Esophagus muscularis mucosa (tissue), 4 donors: ENCODE data around the gene HELZ. TPM values are rescaled to one million over a fixed set of nuclear protein-coding genes. Genes with fewer than 3 reads are reported as not detected.

Experiments
- DNase-seq: peaks from one replicate; pipeline ENCODE4 v3.0.0-alpha.2; 2017; ENCODE audit errors: extremely low spot score
- H3K27ac ChIP-seq, 4 donors: fragments of 200-600 bp; sonication (generic); replicated peaks in 1 of 4; 1 replicate in 3 of 4; 2 replicates in 1 of 4; pipeline ENCODE4 v1.5.1; 2016 to 2019; ENCODE audit warnings: mild to moderate bottlenecking in 1 of 4
- H3K27me3 ChIP-seq, 4 donors: fragments of 200-600 bp; sonication (generic); one replicate each; pipeline versions ENCODE4 v1.5.1 to v1.6.0; 2016 to 2019
- H3K36me3 ChIP-seq, 4 donors: fragments of 200-600 bp; sonication (generic); one replicate each; pipeline ENCODE4 v1.5.1; 2016 to 2019
- H3K4me1 ChIP-seq, 4 donors: fragments of 200-600 bp; sonication (generic); one replicate each; pipeline ENCODE4 v1.5.1; 2016 to 2019
- H3K4me3 ChIP-seq, 4 donors: fragments of 200-600 bp; sonication (generic); 1 replicate in 2 of 4; 2 replicates in 2 of 4; pipeline ENCODE4 v1.5.1; 2016 to 2019; ENCODE audit warnings: mild to moderate bottlenecking in 4 of 4, moderate library complexity in 1 of 4
- H3K9me3 ChIP-seq, 4 donors: fragments of 200-600 bp; sonication (generic); 1 replicate in 3 of 4; 2 replicates in 1 of 4; pipeline ENCODE4 v1.5.1; 2016 to 2019
- EP300 ChIP-seq: sonication (generic); formaldehyde crosslinking; IDR thresholded peaks from one replicate; pipeline ENCODE4 v1.6.1; 2017; ENCODE audit warnings: antibody characterized with exemption
- POLR2A ChIP-seq: fragments of 450-650 bp; IDR thresholded peaks from one replicate; pipeline ENCODE4 v1.6.1; 2017; ENCODE audit warnings: antibody characterized with exemption, moderate library complexity, mild to moderate bottlenecking, low read depth
- POLR2AphosphoS5 ChIP-seq, 2 donors: sonication (generic); formaldehyde crosslinking; IDR thresholded peaks; one replicate each; pipeline ENCODE4 v1.6.1; 2017; ENCODE audit warnings: antibody characterized with exemption in 2 of 2
- WGBS: methylation state at CpG from one replicate; pipeline ENCODE4 v1.1.5; 2018; 5-methylcytosine and 5-hydroxymethylcytosine counted together
- intact Hi-C: fragments of 100-400 bp; cut with DNase I; formaldehyde crosslinking; loops from one replicate; pipeline ENCODE4 v1.15.1; 2023
- small RNA-seq, 3 donors: library from RNA; depleted of rRNA; stranded (forward); fragments of <200 nt; gene quantifications; one replicate each; pipeline ENCODE3, GENCODE V24; 2016
- total RNA-seq, 4 donors: library from RNA; depleted of rRNA; stranded (reverse); fragments of >200 nt; gene quantifications; one replicate each; pipeline versions ENCODE4 v1.1.0 to v1.2.1, GENCODE V29; 2016
- TF ChIP-seq, protein P1 (sequence below), 3 experiments: fragments of 200-600 bp in 2 of 3; fragments of 450-650 bp in 1 of 3; sonication (generic) in 2 of 3; IDR thresholded peaks; one replicate each; pipeline ENCODE4 v1.5.1; 2017 to 2019; ENCODE audit warnings: antibody characterized with exemption in 3 of 3, mild to moderate bottlenecking in 2 of 3, moderate library complexity in 1 of 3

The HELZ gene
- total RNA-seq, 4 donors from 2014 or later: 35.0 to 62.3 (median 45.8) TPM

DNA sequence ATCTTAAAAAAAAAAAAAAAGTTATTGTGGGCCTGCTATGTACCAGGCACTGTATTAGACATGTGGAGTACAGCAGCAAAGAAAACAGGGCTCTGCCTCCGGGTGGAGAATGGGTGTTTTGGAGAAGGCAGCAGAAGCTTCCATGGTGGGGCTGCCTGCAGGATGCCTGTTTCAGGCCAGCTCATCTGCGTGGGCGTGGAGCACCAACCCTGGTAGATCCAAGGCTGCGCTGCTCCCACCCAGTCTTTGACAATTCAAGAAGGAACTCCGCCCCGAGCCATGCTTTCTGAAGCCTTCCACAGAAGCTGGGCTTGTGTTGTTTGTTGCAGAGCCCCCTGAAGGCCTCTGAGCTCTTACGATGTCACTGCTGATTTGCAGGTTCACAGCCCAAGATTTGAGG lies 223.8 kb downstream of the HELZ start:
- Histone ChIP-seq H3K9me3 (no peaks in the 10 kb centered on the region), H3K4me3 (no peak overlapping the region), H3K4me1 (no peaks in the 10 kb centered on the region), H3K36me3 (no peaks in the 10 kb centered on the region), H3K27me3 (peaks cover 0 to 5% (median 0%) of the 10 kb centered on the region in 4 donors), H3K27ac (no peak overlapping the region)
- intact Hi-C loops: no loop called here
- TF ChIP-seq, protein P1, sequence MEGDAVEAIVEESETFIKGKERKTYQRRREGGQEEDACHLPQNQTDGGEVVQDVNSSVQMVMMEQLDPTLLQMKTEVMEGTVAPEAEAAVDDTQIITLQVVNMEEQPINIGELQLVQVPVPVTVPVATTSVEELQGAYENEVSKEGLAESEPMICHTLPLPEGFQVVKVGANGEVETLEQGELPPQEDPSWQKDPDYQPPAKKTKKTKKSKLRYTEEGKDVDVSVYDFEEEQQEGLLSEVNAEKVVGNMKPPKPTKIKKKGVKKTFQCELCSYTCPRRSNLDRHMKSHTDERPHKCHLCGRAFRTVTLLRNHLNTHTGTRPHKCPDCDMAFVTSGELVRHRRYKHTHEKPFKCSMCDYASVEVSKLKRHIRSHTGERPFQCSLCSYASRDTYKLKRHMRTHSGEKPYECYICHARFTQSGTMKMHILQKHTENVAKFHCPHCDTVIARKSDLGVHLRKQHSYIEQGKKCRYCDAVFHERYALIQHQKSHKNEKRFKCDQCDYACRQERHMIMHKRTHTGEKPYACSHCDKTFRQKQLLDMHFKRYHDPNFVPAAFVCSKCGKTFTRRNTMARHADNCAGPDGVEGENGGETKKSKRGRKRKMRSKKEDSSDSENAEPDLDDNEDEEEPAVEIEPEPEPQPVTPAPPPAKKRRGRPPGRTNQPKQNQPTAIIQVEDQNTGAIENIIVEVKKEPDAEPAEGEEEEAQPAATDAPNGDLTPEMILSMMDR (IDR thresholded peaks at IDR 0.05): no peak
- TF ChIP-seq POLR2A: no peak
- no peak for TF ChIP-seq EP300
- TF ChIP-seq POLR2AphosphoS5 (IDR thresholded peaks at IDR 0.05): no peak
- DNase-seq: no peak
- whole genome bisulfite sequencing: 89% methylated on average over 6 of the region's 7 CpGs

Small RNA genes lying within 50 kb of the gene (small RNA-seq; reads per million reads assigned to genes)
- 0 reads per million in 3 donors for gene AC007448.1
- 0 reads per million in 3 donors for gene RF00393
- 0 reads per million in 3 donors for gene RNA5SP447

Other genes with a start within 250 kb of the HELZ start
- not detected for gene CACNG1, start 200.6 kb downstream of the HELZ start, total RNA-seq
- 10 to 100 TPM; 28.4 to 37.8 (median 30.0) TPM for gene PSMD12, start 121.4 kb upstream of the HELZ start, total RNA-seq
- gene PITPNC1, start 132.1 kb upstream of the HELZ start, total RNA-seq: 10 to 100 TPM; 14.1 to 35.5 (median 31.8) TPM